SU-DHL-6 (cell line): ENCODE results near the gene SAMMSON.

Source experiments
- H2AFZ ChIP-seq: fragments of 200-600 bp; sonication (generic); 2 replicates; pipeline ENCODE4 v1.6.1; 2014; ENCODE audit warnings: low read depth, mild to moderate bottlenecking, moderate library complexity, mixed read lengths, antibody characterized with exemption, low read length; ENCODE audit not compliant: severe bottlenecking
- H3F3A ChIP-seq: fragments of 200-600 bp; shearing (Covaris generic); 2 replicates; pipeline ENCODE4 v1.6.0; 2016; ENCODE audit warnings: antibody characterized with exemption, mild to moderate bottlenecking; ENCODE audit not compliant: insufficient read depth
- H3K27ac ChIP-seq: fragments of 200-600 bp; sonication (generic); 2 replicates; pipeline ENCODE4 v1.5.1; 2016; ENCODE audit warnings: low read depth, mild to moderate bottlenecking, low read length, moderate library complexity, mixed read lengths
- H3K27me3 ChIP-seq: fragments of 200-600 bp; sonication (generic), shearing (Covaris generic); 2 replicates; pipeline ENCODE4 v1.6.0; 2014; ENCODE audit warnings: mild to moderate bottlenecking, low read length
- H3K36me3 ChIP-seq: fragments of 200-600 bp; sonication (generic); 2 replicates; pipeline ENCODE4 v1.6.1; 2014; ENCODE audit warnings: mild to moderate bottlenecking, low read length, mixed read lengths
- H3K4me2 ChIP-seq: fragments of 300-600, 200-600 bp; shearing (Covaris generic), sonication (generic); 2 replicates; pipeline ENCODE4 v1.6.0; 2014; ENCODE audit warnings: low read length, low read depth, mild to moderate bottlenecking; ENCODE audit not compliant: poor library complexity, severe bottlenecking
- H3K4me3 ChIP-seq: fragments of 200-600 bp; sonication (generic); 2 replicates; pipeline ENCODE4 v1.5.1; 2014; ENCODE audit warnings: antibody characterized with exemption, low read length, mild to moderate bottlenecking, mixed read lengths; ENCODE audit not compliant: insufficient read depth, poor library complexity, severe bottlenecking
- H3K79me2 ChIP-seq: fragments of 200-600 bp; sonication (generic); 2 replicates; pipeline ENCODE4 v1.6.1; 2014; ENCODE audit warnings: mild to moderate bottlenecking, low read length, moderate library complexity; ENCODE audit not compliant: insufficient read depth
- H3K9ac ChIP-seq: fragments of 200-600 bp; sonication (generic); 2 replicates; pipeline ENCODE4 v1.7.0; 2014; ENCODE audit warnings: mild to moderate bottlenecking, low read length
- H3K9me2 ChIP-seq: fragments of 200-600 bp; sonication (generic); replicated peaks from 2 replicates; pipeline ENCODE4 v1.6.1; 2014; ENCODE audit warnings: low read length; ENCODE audit not compliant: insufficient read depth
- H3K9me3 ChIP-seq: fragments of 200-600 bp; sonication (generic); 2 replicates; pipeline ENCODE4 v1.6.1; 2014; ENCODE audit warnings: low read length, mixed read lengths; ENCODE audit not compliant: insufficient read depth
- H4K20me1 ChIP-seq: fragments of 200-600 bp; sonication (generic); 2 replicates; pipeline ENCODE4 v1.6.1; 2014; ENCODE audit warnings: low read depth, mild to moderate bottlenecking, antibody characterized with exemption, low read length, moderate library complexity, mixed read lengths
- EZH2phosphoT487 ChIP-seq: fragments of 200-600 bp; sonication (generic), shearing (Covaris generic); conservative IDR thresholded peaks from 2 replicates; pipeline ENCODE4 v1.6.1; 2018; ENCODE audit warnings: mild to moderate bottlenecking, antibody characterized with exemption, low read length, moderate library complexity, mixed read lengths
- TF ChIP-seq, protein P1 (sequence below): fragments of 200-600 bp; sonication (generic); IDR thresholded peaks from one replicate; pipeline ENCODE4 v1.5.1; 2017; ENCODE audit warnings: antibody characterized with exemption, mild to moderate bottlenecking, low read length, moderate library complexity; ENCODE audit not compliant: insufficient read depth, poor library complexity, severe bottlenecking

The SAMMSON gene

DNA sequence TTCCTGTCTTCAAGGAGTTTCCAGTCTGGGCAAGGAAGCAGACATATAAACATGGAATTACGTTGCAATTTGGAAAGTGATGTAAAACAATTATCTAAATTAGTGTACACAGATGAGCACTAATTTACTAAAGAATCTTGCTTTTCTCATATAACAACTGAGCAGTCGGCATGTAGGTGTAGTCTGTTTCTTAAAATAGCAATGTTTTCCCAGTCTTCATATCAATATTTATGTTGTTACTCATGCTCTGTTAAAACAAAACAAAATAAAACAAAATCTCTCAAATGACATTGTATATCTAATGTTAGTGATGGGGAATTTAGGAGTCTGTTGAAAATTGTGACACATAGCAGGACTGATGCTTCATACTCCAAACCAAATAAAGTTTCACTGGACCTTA, 75.6 kb downstream of the SAMMSON start:
- Histone ChIP-seq H3K9me2 (no peaks in the 10 kb centered on the region), H3K27ac (no peak overlapping the region), H4K20me1 (no peaks in the 10 kb centered on the region), H3K4me3 (no peak overlapping the region), H2AFZ (no peak overlapping the region), H3K9me3 (no peaks in the 10 kb centered on the region), H3K36me3 (no peaks in the 10 kb centered on the region), H3F3A (no peaks in the 10 kb centered on the region), H3K9ac (no peak overlapping the region), H3K4me2 (no peak overlapping the region), H3K27me3 (no peaks in the 10 kb centered on the region), H3K79me2 (no peaks in the 10 kb centered on the region)
- TF ChIP-seq, protein P1, sequence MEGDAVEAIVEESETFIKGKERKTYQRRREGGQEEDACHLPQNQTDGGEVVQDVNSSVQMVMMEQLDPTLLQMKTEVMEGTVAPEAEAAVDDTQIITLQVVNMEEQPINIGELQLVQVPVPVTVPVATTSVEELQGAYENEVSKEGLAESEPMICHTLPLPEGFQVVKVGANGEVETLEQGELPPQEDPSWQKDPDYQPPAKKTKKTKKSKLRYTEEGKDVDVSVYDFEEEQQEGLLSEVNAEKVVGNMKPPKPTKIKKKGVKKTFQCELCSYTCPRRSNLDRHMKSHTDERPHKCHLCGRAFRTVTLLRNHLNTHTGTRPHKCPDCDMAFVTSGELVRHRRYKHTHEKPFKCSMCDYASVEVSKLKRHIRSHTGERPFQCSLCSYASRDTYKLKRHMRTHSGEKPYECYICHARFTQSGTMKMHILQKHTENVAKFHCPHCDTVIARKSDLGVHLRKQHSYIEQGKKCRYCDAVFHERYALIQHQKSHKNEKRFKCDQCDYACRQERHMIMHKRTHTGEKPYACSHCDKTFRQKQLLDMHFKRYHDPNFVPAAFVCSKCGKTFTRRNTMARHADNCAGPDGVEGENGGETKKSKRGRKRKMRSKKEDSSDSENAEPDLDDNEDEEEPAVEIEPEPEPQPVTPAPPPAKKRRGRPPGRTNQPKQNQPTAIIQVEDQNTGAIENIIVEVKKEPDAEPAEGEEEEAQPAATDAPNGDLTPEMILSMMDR: no peak
- no peak for TF ChIP-seq EZH2phosphoT487

DNA sequence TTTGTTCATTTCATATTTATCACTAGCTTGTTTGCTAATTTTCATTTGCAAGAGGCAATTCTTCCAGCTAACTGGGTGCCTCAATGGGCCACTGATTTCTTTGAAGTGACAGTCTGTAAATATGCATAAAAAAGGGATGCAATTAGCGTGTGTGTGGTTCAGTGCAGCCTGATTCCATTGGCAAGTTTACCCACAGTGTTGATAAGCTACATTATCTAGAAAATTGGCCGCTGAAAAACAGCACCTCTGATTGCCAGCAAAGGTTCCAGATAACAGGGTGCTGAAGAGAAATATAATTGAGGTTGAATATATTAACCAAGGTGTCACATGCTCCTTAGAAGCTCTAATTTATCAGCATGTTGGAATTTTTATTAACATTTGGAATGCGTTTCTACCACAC, 76.9 kb downstream of the SAMMSON start:
- H3K79me2 ChIP-seq: no peaks in the 10 kb centered on the region
- no peaks in the 10 kb centered on the region for H3F3A ChIP-seq
- H3K27me3 ChIP-seq: no peaks in the 10 kb centered on the region
- no peaks in the 10 kb centered on the region for H4K20me1 ChIP-seq
- H3K4me3 ChIP-seq: no peak overlapping the region
- H3K9me2 ChIP-seq: no peaks in the 10 kb centered on the region
- no peak overlapping the region for H2AFZ ChIP-seq
- TF ChIP-seq, protein P1: no peak
- TF ChIP-seq EZH2phosphoT487: no peak
- H3K9ac ChIP-seq: no peak overlapping the region
- no peaks in the 10 kb centered on the region for H3K36me3 ChIP-seq
- H3K9me3 ChIP-seq: no peaks in the 10 kb centered on the region
- no peak overlapping the region for H3K27ac ChIP-seq
- H3K4me2 ChIP-seq: no peak overlapping the region

DNA sequence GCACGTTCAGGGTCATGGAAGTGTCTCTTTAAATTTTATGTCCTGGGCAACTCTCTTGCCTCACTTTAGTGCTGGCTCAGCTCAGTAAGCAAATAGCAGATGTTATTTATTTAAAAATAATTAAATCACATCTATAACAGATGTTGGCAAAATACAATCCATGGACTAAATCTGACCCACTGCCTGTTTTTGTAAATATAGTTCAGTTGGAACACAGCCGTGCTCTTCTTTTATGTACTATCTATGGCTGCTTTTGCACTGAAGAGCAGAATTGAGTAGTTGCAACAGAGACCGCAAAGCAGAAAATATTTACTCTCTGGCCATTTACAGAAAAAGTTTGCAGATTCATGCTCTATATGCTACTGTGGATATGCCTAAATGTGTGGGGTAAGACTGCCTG, 79.2 kb downstream of the SAMMSON start:
- no peaks in the 10 kb centered on the region for H3K9me2 ChIP-seq
- no peaks in the 10 kb centered on the region for H4K20me1 ChIP-seq
- H3K9me3 ChIP-seq: no peaks in the 10 kb centered on the region
- no peak overlapping the region for H3K4me3 ChIP-seq
- H3K27ac ChIP-seq: no peak overlapping the region
- no peaks in the 10 kb centered on the region for H3K36me3 ChIP-seq
- H3K4me2 ChIP-seq: no peak overlapping the region
- no peak overlapping the region for H3K9ac ChIP-seq
- H3F3A ChIP-seq: no peaks in the 10 kb centered on the region
- H2AFZ ChIP-seq: no peak overlapping the region
- H3K27me3 ChIP-seq: no peaks in the 10 kb centered on the region
- TF ChIP-seq, protein P1: no peak
- no peak for TF ChIP-seq EZH2phosphoT487
- H3K79me2 ChIP-seq: no peaks in the 10 kb centered on the region

- Histone ChIP-seq H3K4me2 (no peak overlapping the region), H3K27ac (no peak overlapping the region), H3K27me3 (no peaks in the 10 kb centered on the region), H4K20me1 (no peaks in the 10 kb centered on the region), H3K9me3 (no peaks in the 10 kb centered on the region), H3K9me2 (no peaks in the 10 kb centered on the region), H3F3A (no peaks in the 10 kb centered on the region), H3K9ac (no peak overlapping the region), H3K36me3 (no peaks in the 10 kb centered on the region), H3K4me3 (no peak overlapping the region), H3K79me2 (no peaks in the 10 kb centered on the region), H2AFZ (no peak overlapping the region)
- TF ChIP-seq EZH2phosphoT487: no peak
- TF ChIP-seq, protein P1: no peak
These were observed 86.1 kb downstream of the SAMMSON start for GRCh38 chr3:70085613-70086012.
